GM23248 (cell line): ENCODE measurements around the gene PPP1CC. TPM values are rescaled to one million over a fixed set of nuclear protein-coding genes. Genes with fewer than 3 reads are reported as not detected.

ENCODE experiments used
- DNase-seq: peaks from one replicate; pipeline ENCODE4 v3.0.0-alpha.2; 2015
- H2AFZ ChIP-seq: fragments of 200-600 bp; sonication (generic); 2 replicates; pipeline ENCODE4 v1.6.1; 2016; ENCODE audit warnings: antibody characterized with exemption
- H3F3A ChIP-seq: fragments of 200-600 bp; sonication (generic); 2 replicates; pipeline ENCODE4 v1.6.1; 2016; ENCODE audit warnings: mild to moderate bottlenecking, antibody characterized with exemption, mixed run types; ENCODE audit not compliant: insufficient read depth
- H3K27ac ChIP-seq: fragments of 200-600 bp; sonication (generic); 2 replicates; pipeline ENCODE4 v1.5.1; 2016; ENCODE audit warnings: mild to moderate bottlenecking
- H3K27me3 ChIP-seq: fragments of 200-600 bp; sonication (generic); replicated peaks from 2 replicates; pipeline ENCODE4 v1.6.1; 2016; ENCODE audit warnings: mild to moderate bottlenecking; ENCODE audit not compliant: insufficient read depth
- H3K36me3 ChIP-seq: fragments of 200-600 bp; sonication (generic); 2 replicates; pipeline ENCODE4 v1.6.1; 2016; ENCODE audit warnings: low read depth, mild to moderate bottlenecking
- H3K4me1 ChIP-seq: fragments of 200-600 bp; sonication (generic); 2 replicates; pipeline ENCODE4 v1.6.1; 2016; ENCODE audit warnings: mild to moderate bottlenecking; ENCODE audit not compliant: insufficient read depth
- H3K4me2 ChIP-seq: fragments of 200-600 bp; sonication (generic); one replicate; pipeline ENCODE4 v1.6.1; 2016; ENCODE audit warnings: mild to moderate bottlenecking; ENCODE audit not compliant: unreplicated experiment
- H3K4me3 ChIP-seq: fragments of 200-600 bp; sonication (generic); 2 replicates; pipeline ENCODE4 v1.5.1; 2016; ENCODE audit warnings: mild to moderate bottlenecking
- H3K79me2 ChIP-seq: fragments of 200-600 bp; sonication (generic); 2 replicates; pipeline ENCODE4 v1.6.1; 2016; ENCODE audit warnings: mild to moderate bottlenecking; ENCODE audit not compliant: insufficient read depth
- H3K9ac ChIP-seq: fragments of 200-600 bp; sonication (generic); 2 replicates; pipeline ENCODE4 v1.6.1; 2016; ENCODE audit warnings: mild to moderate bottlenecking
- H3K9me2 ChIP-seq: fragments of 200-600 bp; sonication (generic); 2 replicates; pipeline ENCODE4 v1.6.1; 2016; ENCODE audit warnings: mixed run types, mild to moderate bottlenecking, moderate library complexity; ENCODE audit not compliant: insufficient read depth
- H3K9me3 ChIP-seq: fragments of 200-600 bp; sonication (generic); one replicate; pipeline ENCODE4 v1.6.1; 2017; ENCODE audit warnings: low read depth
- H4K20me1 ChIP-seq: fragments of 200-600 bp; sonication (generic); 2 replicates; pipeline ENCODE4 v1.6.0; 2016; ENCODE audit not compliant: insufficient read depth
- EZH2 ChIP-seq: fragments of 200-600 bp; sonication (generic); IDR thresholded peaks from 2 replicates; pipeline ENCODE4 v1.6.1; 2018; ENCODE audit warnings: antibody characterized with exemption, mild to moderate bottlenecking; ENCODE audit not compliant: insufficient read depth, poor library complexity, severe bottlenecking
- EZH2phosphoT487 ChIP-seq: fragments of 200-600 bp; sonication (generic); IDR thresholded peaks from 2 replicates; pipeline ENCODE4 v1.6.1; 2018; ENCODE audit warnings: antibody characterized with exemption, moderate library complexity, mild to moderate bottlenecking, low read depth; ENCODE audit not compliant: insufficient read depth
- WGBS, 2 experiments: methylation state at CpG; one replicate each; pipeline ENCODE4 v1.1.6; 2015 to 2017; ENCODE audit warnings: low lambda C conversion rate in 2 of 2, low coverage in 1 of 2; ENCODE audit errors: missing lambda C conversion rate in 2 of 2; 5-methylcytosine and 5-hydroxymethylcytosine counted together
- in situ Hi-C: fragments of 300-500 bp; cut with MboI; formaldehyde crosslinking; loops from 2 replicates; pipeline ENCODE4 v1.15.0; 2020
- polyA plus RNA-seq: library from polyadenylated mRNA; unstranded; fragments of >200 nt; fragmentation: Nextera tagmentation; extraction: Ambion mirVana; gene quantifications from 2 replicates; pipeline ENCODE4 v1.2.1, GENCODE V29; 2016
- total RNA-seq: library from RNA; depleted of rRNA; stranded (reverse); fragments of >200 nt; shearing (Covaris generic); gene quantifications from 2 replicates; pipeline ENCODE4 v1.2.3, GENCODE V29; 2014

The PPP1CC gene
- total and polyA plus RNA-seq, 2 experiments from 2014 or later = 37.4 to 110 TPM

GRCh38 chr12:110778833-110779577 is 36.3 kb upstream of the PPP1CC start:
- WGBS, 2 experiments = 85 to 86% methylated on average over 7 of the region's 7 CpGs
- Histone ChIP-seq H3K36me3 (no peaks in the 10 kb centered on the region), H4K20me1 (no peaks in the 10 kb centered on the region), H3K4me3 (no peak overlapping the region), H3K9ac (no peak overlapping the region), H3K79me2 (no peaks in the 10 kb centered on the region), H3K9me2 (no peaks in the 10 kb centered on the region), H2AFZ (no peak overlapping the region), H3F3A (no peaks in the 10 kb centered on the region; the same call in 1 of the 2 replicates), H3K9me3 (no peaks in the 10 kb centered on the region), H3K27ac (no peak overlapping the region), H3K4me1 (peaks cover 2% of the 10 kb centered on the region), H3K4me2 (no peak overlapping the region), H3K27me3 (no peaks in the 10 kb centered on the region)
- DNase-seq = no peak
- in situ Hi-C loops = no loop called here
- no peak for TF ChIP-seq EZH2phosphoT487
- no peak for TF ChIP-seq EZH2

- no peak overlapping the region for H3K27ac ChIP-seq
- no peak for TF ChIP-seq EZH2phosphoT487
- TF ChIP-seq EZH2 = no peak
- 81 to 87% methylated on average over 4 of the region's 4 CpGs for WGBS, 2 experiments
- H3K36me3 ChIP-seq = no peaks in the 10 kb centered on the region
- no peak overlapping the region for H3K4me3 ChIP-seq
- DNase-seq = no peak
- no peaks in the 10 kb centered on the region for H3F3A ChIP-seq
- no peaks in the 10 kb centered on the region for H3K27me3 ChIP-seq
- H3K79me2 ChIP-seq = no peaks in the 10 kb centered on the region
- no peaks in the 10 kb centered on the region for H3K9me2 ChIP-seq
- H3K9me3 ChIP-seq = no peaks in the 10 kb centered on the region
- H3K4me2 ChIP-seq = no peak overlapping the region
- H2AFZ ChIP-seq = no peak overlapping the region
- in situ Hi-C loops = no loop called here
- no peaks in the 10 kb centered on the region for H4K20me1 ChIP-seq
- no peaks in the 10 kb centered on the region for H3K4me1 ChIP-seq
- no peak overlapping the region for H3K9ac ChIP-seq
Observed at GRCh38 chr12:110776410-110776809, 33.7 kb upstream of the PPP1CC start.

GRCh38 chr12:110775997-110776396 is 33.3 kb upstream of the PPP1CC start:
- WGBS, 2 experiments = 75 to 92% methylated on average over 1 of the region's 1 CpG
- no peak overlapping the region for H2AFZ ChIP-seq
- in situ Hi-C loops = no loop called here

GRCh38 chr12:110774824-110775223 is 32.1 kb upstream of the PPP1CC start:
- H3K4me3 ChIP-seq = no peak overlapping the region
- no peak for TF ChIP-seq EZH2
- TF ChIP-seq EZH2phosphoT487 = no peak
- no peaks in the 10 kb centered on the region for H3K36me3 ChIP-seq
- no peak overlapping the region for H3K27ac ChIP-seq
- in situ Hi-C loops = no loop called here
- H3K79me2 ChIP-seq = no peaks in the 10 kb centered on the region
- H4K20me1 ChIP-seq = no peaks in the 10 kb centered on the region
- H3K9me3 ChIP-seq = no peaks in the 10 kb centered on the region
- no peak overlapping the region for H2AFZ ChIP-seq
- DNase-seq = no peak
- no peaks in the 10 kb centered on the region for H3F3A ChIP-seq
- 51 to 64% methylated on average over 2 of the region's 2 CpGs for WGBS, 2 experiments
- H3K27me3 ChIP-seq = no peaks in the 10 kb centered on the region
- no peaks in the 10 kb centered on the region for H3K4me1 ChIP-seq
- no peak overlapping the region for H3K4me2 ChIP-seq
- no peaks in the 10 kb centered on the region for H3K9me2 ChIP-seq
- H3K9ac ChIP-seq = no peak overlapping the region

More at GRCh38 chr12:110775997-110776396, 33.3 kb upstream of the PPP1CC start:
- no peak for TF ChIP-seq EZH2
- no peak for TF ChIP-seq EZH2phosphoT487
- H3K4me1 ChIP-seq = no peaks in the 10 kb centered on the region
- no peak overlapping the region for H3K27ac ChIP-seq
- H3K9ac ChIP-seq = no peak overlapping the region
- H3K9me3 ChIP-seq = no peaks in the 10 kb centered on the region
- no peaks in the 10 kb centered on the region for H3K79me2 ChIP-seq
- no peak overlapping the region for H3K4me2 ChIP-seq
- H3K4me3 ChIP-seq = no peak overlapping the region
- no peaks in the 10 kb centered on the region for H4K20me1 ChIP-seq
- no peak for DNase-seq
- H3K9me2 ChIP-seq = no peaks in the 10 kb centered on the region
- H3F3A ChIP-seq = no peaks in the 10 kb centered on the region
- H3K36me3 ChIP-seq = no peaks in the 10 kb centered on the region
- H3K27me3 ChIP-seq = no peaks in the 10 kb centered on the region
